Left ventricle myocardium superior (tissue), 1 donor: ENCODE results near the gene FHDC1. TPM values are rescaled to one million over a fixed set of nuclear protein-coding genes. Genes with fewer than 3 reads are reported as not detected.

ENCODE experiments used
- ATAC-seq: fragments of 200-7000 bp; cut with Tn5 transposase; one replicate; pipeline ENCODE4 v1.9.1; 2020; ENCODE audit warnings: mild to moderate bottlenecking, moderate library complexity
- DNase-seq: peaks from one replicate; pipeline ENCODE4 v3.0.0-alpha.2; 2020
- intact Hi-C: fragments of 100-400 bp; cut with micrococcal nuclease; formaldehyde crosslinking; loops from one replicate; pipeline ENCODE4 v1.11.0; 2022
- total RNA-seq: library from RNA; stranded (reverse); fragmentation: NEBNext Ultra II Directional; extraction: Animal tissue kit (Norgen Biotek cat#: 25700); gene quantifications from one replicate; pipeline ENCODE4 v1.2.1, GENCODE V29; 2021
- donor health status: DM: no; HTN: yes; CAD: no; lungs with severe emphysema.

Gene FHDC1
- total RNA-seq, 1 donor from 2014 or later, result 0.35 TPM

DNA sequence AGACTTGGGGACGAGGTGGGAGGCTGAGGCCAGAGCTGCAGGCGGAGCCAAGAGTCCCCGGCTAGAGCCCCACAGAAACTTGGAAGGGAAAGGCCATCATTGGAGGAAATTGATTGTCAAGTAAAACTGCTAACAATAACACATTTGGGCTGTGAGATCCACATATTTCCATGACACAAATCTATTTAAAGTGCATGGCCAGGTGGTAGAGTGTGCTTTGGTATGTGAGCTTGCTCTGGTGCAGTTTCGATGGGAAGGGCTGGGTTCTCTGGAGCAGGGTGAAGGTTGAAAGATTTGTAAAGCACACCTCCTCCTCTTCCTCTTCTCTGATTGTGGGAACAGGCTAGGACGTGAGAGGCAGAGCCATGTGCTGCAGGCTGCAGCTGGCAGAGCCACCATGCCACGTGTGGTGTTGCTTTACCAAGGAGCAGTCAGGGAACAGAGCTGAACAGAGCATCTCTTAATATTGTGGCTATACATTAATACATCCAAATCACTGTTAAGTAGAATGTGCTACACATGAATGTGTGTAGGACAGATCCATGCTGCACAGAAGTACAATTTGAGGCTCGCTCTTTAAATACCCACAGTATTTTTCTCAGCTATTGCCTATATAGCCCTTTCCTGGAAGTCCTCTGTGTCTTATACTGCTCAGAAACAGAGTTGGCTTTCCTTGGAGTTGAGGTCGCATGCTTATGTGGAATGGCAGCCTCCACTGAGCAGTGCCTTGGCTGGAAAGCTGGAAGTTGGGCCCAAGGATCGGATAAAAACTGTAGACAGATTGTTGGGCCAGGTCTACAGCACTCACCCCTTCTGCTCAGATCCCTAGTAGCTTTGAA, 37.7 kb downstream of the FHDC1 start:
- intact Hi-C loops, result no loop called here
- DNase-seq (no peak), ATAC-seq (no peak)

GRCh38 chr4:152974468-152975379, 38.6 kb downstream of the FHDC1 start:
- intact Hi-C loops, result no loop called here
- no peak for ATAC-seq

DNA sequence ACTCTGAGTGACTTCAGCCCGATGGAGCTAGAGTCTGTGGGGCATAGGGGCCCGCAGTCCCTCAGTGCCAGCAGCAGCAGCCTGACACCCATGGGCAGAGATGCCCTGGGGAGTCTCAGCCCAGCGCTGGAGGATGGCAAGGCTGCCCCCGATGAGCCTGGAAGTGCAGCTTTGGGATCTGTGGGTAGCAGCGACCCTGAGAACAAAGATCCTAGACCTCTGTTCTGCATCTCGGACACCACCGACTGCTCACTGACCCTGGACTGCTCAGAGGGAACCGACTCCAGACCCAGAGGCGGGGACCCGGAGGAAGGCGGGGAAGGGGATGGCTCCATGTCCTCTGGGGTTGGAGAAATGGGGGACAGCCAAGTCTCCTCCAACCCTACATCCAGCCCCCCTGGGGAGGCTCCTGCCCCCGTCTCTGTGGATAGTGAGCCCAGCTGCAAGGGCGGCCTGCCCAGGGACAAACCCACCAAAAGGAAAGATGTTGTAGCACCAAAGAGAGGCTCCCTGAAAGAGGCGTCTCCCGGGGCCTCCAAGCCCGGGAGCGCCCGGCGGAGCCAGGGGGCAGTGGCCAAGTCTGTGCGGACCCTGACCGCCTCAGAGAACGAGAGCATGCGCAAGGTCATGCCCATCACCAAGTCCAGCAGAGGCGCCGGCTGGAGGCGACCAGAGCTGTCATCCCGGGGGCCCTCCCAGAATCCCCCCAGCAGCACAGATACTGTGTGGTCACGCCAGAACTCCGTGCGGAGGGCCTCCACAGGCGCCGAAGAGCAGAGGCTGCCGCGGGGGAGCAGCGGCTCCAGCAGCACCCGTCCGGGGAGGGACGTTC, 39.5 kb downstream of the FHDC1 start:
- ATAC-seq (no peak), DNase-seq (no peak)
- intact Hi-C loops, result no loop called here

More at GRCh38 chr4:152974468-152975379, 38.6 kb downstream of the FHDC1 start:
- DNase-seq, result no peak

DNA sequence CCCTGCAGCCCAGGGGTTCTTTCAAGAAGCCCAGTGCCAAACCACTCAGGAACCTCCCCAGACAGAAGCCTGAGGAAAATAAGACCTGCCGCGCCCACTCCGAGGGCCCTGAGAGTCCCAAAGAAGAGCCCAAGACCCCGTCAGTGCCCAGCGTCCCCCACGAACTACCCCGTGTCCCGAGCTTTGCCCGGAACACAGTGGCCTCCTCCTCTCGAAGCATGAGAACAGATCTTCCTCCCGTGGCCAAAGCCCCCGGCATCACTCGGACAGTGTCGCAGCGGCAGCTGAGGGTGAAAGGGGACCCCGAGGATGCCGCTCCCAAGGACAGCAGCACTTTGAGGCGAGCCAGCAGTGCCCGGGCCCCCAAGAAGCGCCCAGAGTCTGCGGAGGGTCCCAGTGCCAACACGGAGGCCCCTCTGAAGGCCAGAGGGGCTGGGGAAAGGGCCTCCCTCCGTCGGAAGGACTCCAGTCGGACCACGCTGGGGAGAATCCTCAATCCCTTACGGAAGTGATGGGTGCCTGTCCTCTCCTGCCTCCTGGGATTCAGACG, 40.2 kb downstream of the FHDC1 start:
- DNase-seq, result no peak
- intact Hi-C loops, result no loop called here
- no peak for ATAC-seq

DNA sequence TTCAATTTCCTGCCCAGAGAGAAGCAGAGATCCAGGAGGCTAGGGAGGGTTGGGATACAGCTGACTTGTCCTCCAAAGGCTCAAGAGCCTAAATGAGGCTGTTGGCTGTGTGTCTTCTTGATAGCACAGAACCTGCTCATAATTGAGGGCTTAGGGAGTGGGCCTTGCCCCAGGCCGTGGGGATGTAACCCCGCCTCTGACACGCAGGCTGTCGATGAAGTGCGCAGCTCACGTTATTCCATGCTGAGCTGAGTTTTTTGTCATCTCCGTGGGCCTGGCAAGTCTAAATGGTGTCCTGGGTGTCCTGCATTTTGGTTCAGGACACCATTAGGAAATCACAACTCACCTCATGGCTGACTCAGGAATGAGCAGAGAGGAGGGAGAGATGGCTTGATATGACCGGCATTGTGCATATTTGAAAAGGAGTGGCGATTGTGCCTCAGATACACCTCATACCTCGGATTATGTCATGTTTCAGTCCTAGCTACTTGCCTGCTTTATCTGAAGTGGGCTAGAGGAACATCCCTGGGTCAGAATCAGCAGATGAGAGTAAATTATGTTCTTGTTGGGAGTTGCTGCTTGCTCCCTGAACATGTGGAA, 43.7 kb downstream of the FHDC1 start:
- ATAC-seq (no peak), DNase-seq (no peak)

GRCh38 chr4:152981278-152981677, 45.2 kb downstream of the FHDC1 start:
- DNase-seq, result no peak
- no peak for ATAC-seq

More for the DNA sequence above, 43.7 kb downstream of the FHDC1 start:
- intact Hi-C loops, result no loop called here

GRCh38 chr4:152981842-152982241, 45.7 kb downstream of the FHDC1 start:
- DNase-seq, result no peak
- intact Hi-C loops, result no loop called here
- no peak for ATAC-seq

More at GRCh38 chr4:152981278-152981677, 45.2 kb downstream of the FHDC1 start:
- intact Hi-C loops, result no loop called here

DNA sequence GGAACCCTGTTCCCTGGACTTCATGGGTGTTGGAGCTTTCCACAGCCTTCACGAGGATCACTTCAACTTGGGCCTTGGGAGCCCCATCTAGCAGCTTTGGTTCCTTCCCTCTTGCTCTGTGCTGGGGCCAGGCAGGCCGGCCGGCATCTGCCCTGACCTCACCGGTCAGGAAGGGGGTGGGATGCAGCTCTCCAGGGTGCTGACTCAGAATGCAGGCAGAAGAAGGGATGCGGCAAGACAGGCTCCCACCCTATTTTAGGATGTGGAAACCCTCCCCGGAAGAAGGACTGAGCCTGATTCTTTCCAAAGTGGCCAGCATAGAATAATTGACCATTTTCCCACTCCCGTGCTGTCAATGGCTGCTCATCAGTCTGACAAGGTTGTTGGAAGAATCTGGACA, 47.1 kb downstream of the FHDC1 start:
- no peak for DNase-seq
- no peak for ATAC-seq
- intact Hi-C loops, result no loop called here

GRCh38 chr4:152983774-152984411, 47.8 kb downstream of the FHDC1 start:
- DNase-seq (no peak), ATAC-seq (no peak)
- intact Hi-C loops, result no loop called here

DNA sequence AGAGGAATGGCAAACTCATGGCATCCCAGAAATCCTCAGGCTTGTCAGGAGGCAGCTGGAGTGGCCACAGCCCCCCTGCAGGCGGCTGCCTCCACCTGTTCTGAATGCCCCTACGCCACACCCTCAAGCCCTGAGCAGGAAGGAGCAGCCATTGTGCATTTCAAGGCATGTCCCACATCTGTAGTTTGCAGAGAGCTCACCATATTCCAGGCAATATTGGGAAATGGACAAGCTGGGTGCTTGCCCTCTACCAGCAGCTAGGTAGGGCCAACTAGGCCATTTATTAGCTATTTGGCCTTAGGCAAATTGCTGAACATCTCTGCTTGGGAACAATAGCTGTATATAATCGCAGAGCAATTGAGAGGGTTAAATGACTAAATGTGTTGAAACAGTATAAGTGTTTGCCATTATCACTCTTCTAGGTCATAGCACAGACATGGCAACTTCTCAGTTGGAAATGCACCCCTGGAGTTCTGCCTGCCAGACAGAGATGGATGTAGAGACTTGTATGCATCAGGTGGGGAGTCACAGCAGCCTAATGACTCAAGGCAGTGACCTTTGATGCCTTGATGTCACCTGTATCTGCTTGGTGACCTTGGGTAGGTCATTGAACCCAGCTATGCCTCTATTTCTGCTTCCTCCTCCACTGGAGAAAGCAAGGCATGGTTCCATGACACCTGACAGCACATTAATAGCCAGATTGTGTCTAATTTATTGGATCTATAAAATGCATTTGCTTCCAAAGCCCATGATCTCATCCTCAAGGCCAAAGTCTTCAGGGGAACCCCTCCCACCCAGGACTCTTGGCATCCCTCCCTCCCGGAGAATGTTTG, 52.8 kb downstream of the FHDC1 start:
- intact Hi-C loops, result no loop called here
- ATAC-seq (no peak), DNase-seq (no peak)

GRCh38 chr4:152989554-152989970, 53.4 kb downstream of the FHDC1 start:
- intact Hi-C loops, result no loop called here
- DNase-seq, result no peak
- ATAC-seq, result no peak

DNA sequence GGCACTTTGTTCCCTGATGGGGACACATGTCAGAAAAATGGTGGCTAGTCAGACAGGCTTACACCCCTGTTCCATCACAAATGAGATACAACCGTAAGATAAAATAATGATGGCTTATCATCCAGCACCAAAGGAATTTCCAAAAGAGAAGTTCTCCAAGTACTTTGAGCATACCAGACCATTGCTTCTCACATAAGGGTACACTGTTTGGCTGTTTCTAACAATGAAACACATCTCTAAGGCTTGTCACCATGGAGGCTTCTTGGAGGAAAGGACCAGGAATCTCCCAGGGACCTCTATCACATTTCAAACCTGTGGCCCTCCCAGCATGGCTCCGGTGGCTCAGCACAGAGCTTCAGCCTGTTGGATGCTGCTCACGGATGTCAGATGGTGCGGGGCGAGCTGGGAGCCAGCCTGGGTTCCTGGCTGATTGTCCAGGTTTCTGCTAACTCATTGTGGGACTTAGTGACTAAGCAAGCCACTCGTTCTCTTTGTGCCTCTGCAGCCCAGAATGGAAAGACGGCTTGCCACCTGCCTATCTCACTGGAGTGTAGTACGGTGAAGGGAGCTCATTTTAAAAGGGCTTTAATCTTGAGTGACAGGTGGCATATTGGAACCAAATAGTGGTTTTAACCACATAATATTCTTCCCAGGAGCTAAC, 54.5 kb downstream of the FHDC1 start:
- no peak for DNase-seq
- intact Hi-C loops, result no loop called here
- no peak for ATAC-seq

DNA sequence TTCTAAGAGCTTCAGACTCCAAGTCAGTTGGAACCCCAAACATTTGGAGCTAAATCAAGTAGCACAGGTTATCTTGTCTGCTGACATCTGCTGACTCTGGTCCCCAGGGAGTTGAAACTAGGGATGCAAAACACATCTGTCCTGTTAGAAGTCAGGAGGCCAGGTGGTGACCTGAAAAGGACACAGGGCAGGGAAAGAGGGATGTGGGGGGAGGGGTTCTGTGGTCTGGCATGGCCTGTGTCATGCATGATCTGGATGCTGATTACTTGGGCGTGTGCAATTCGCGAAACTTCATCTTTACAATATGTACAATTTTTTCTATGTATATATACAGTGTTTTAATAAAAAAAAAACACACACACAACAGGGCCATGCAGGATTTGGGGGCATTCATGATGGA, 55.3 kb downstream of the FHDC1 start:
- ATAC-seq (no peak), DNase-seq (no peak)
- intact Hi-C loops, result no loop called here

DNA sequence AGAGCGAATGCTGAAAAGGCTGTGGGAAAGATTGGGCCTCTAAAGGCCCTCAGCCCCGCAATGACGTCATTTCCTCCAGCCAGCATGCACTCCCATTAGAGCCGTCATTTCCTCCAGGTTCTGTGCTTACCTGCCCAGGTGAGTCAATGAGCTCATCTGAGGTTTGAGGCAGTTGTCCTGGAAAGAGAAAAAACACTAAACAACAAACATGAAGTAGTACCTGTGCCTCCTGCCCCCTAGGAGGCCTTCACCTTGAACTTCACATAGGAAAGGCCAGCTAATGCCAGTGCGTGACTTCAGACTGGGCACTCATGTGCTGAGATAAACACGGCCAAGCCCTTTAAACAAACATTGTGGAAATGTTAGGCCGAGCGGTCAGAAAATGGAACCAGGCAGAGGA, 55.9 kb downstream of the FHDC1 start:
- no peak for DNase-seq
- intact Hi-C loops, result no loop called here
- no peak for ATAC-seq

GRCh38 chr4:152992466-152992865, 56.3 kb downstream of the FHDC1 start:
- ATAC-seq (no peak), DNase-seq (no peak)
- intact Hi-C loops, result no loop called here

DNA sequence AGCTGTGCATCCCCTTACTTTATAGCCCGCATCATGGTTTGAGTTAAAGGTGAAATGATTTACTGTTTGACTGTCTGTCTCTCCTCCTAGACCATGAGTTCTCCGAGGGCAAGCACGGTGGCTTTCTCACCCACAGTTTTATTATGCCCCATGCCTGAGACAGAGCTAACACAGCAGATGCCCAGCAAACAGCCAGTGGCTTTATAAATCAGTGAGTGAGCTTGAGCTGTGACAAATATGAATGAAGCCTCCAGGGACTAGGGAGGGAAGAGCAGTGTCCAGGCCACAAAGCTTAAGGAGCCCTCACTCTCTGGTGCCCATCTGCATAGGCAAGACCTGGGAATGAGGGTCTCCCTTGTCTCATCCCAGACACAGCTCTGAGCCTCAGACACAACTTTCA, 57.9 kb downstream of the FHDC1 start:
- DNase-seq, result no peak
- intact Hi-C loops, result no loop called here
- ATAC-seq, result no peak

DNA sequence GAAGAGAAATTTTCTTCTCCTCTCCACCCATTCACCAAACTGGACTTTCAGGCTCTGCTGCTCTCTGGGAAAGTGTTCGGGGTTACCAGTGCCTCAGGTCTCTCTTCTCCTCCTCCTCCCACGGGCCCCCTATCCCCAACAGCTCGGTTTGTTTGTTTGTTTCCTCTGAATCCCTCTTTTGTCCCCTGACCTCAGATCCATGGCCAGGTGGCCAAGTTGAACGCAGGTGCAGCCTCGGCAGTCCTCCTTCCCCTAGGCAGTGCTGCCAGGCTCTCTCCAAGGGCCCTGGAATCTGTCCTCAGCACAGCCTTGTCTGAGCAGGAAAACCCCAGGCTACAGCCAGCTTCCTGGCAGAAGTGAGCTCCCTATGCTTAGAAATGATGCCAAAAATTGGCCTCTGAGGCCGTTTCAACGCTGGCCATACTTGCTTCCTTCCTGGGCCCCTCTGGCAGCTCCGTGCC, 60.0 kb downstream of the FHDC1 start:
- intact Hi-C loops, result no loop called here
- ATAC-seq (no peak), DNase-seq (no peak)
